ENCODE measurements around the gene SELP.
"Not testable (repeated sequence)": the region's sequence is repeated elsewhere in the genome, so short reads cannot be mapped to it uniquely, and the experiment has no call there.

SELP gene

DNA sequence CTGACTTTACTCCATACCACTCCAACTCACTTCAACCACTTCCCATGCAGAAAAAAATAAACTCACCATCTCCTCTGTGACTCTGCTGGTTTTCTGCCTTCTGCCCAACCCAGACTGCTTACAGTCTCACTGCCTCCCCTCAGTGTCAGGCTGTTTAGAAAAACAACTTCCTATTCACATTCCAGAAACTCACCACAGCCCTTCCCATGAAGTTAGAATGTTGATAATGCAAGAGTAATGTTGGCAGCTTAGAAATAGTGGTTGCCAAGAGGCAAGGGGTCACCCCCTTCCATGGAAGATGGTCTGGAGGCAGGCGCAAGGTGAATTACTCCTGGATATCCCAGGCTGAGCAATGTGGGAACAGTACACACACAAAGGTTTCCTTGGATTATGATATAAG, at the start of gene SELP:
TSS of gene SELP (minus strand) at position 119 of the 400 bp plus-strand sequence. CDS start at position 69, 50 bp downstream.
- no peak for DNase-seq

DNA sequence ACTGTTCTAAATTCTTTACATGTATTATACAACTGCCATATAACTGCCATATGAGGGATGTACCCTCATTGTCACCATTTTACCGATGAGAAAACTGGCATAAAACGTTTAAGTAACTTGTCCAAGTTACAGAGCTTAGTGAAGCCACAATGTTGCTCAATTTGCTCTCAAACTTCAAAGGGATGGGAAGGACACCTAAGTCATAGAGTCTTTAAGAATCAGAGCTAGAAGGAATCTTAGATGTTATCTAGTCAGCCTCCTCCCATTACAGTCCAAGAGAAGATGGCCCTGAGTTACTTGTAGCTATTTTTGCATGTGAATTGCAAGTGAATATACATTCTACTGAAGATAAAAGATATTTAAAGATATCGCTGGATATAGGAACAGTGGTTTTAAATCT, 49.8 kb upstream of the SELP start:
- no peak for DNase-seq

DNA sequence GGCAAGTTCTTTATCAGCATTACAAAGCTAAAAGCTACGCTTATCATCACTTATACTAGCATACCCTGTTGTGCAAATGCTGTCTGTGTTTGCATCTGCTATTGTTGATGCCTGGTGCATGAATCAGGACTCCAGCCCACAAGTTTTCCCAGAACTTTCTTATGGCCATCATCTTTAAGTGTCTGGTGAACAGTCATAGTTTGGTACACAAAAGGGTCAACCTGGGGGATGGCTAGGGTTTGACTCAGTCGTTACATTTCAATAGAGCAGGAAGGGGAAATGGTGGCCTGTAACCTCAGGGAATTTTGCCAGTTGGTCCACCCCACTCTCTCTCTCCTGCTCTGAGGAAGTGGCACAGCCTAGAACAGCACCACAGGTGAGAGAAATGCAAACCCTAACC, 46.1 kb upstream of the SELP start:
- DNase-seq: no peak

DNA sequence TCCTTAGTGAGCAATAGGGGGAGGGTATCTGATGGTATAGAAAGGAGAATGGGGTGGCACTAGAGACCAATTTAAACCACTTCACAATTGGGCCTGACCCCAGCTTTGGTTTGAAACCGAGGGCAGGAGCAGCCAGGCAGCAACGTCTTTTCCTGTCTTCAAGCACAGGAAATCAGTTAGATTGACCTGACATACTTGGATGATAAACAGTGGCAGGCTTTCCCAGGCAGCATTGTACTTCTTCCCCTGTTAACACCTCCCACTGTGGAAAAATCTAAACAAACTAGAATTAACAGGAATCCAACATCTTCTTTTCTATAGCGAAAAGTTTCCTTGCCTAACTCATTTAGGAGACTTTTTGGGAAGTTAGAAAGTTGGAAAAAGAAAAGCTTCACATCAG, 40.9 kb upstream of the SELP start:
- no peak for DNase-seq

DNA sequence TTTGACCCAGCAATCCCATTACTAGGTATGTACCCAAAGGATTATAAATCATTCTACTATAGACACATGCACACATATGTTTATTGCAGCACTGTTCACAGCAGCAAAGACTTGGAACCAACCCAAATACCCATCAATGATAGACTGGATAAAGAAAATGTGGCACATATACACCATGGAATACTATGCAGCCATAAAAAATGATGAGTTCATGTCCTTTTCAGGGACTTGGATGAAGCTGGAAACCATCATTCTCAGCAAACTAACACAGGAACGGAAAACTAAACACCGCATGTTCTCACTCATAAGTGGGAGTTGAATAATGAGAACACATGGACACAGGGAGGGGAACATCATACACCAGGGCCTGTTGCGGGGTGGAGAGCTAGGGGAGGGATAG, 40.3 kb upstream of the SELP start:
- not testable (repeated sequence) for DNase-seq

DNA sequence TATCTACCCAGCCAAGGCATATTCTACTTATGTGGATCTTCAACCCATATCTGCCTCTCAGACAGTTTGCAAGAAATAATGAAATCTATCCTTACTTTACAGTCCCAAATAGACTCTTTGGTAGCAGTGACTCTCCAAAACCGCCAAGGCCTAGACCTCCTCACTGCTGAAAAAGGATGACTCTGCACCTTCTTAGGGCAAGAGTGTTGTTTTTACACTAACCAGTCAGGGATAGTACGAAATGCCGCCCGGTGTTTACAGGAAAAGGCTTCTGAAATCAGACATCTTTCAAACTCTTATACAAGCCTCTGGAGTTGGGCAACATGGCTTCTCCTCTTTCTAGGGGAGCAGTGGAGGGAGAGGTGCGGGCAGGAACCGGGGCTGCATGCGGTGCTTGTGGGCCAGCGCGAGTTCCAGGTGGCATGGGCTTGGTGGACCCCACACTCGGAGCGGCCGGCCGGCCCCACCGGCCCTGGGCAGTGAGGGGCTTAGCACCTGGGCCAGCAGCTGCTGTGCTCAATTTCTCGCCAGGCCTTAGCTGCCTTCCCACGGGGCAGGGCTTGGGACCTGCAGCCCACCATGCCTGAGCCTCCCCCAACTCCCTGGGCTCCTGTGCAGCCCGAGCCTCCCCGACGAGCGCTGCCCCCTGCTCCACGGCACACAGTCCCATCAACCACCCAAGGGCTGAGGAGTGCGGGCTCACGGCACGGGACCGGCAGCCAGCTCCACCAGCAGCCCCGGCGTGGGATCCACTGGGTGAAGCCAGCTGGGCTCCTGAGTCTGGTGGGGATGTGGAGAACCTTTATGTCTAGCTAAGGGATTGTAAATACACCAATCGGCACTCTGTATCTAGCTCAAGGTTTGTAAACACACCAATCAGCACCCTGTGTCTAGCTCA, 38.0 kb upstream of the SELP start:
- not testable (repeated sequence) for DNase-seq

DNA sequence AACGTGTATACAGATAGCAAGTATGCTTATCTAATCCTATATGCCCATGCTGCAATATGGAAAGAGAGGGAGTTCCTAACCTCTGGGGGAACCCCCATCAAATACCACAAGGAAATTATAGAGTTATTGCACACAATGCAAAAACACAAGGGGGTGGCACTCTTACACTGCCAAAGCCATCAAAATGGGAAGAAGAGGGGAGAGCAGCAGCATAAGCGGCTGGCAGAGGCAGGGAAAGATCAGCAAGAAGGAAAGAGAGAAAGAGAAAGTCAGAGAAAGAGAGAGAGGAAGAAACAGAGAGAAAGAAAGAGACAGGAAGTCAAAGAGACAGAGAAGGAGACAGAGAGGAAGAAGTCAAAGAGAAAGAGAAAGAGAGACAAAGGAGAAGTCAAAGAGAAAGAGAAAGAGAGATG, 37.3 kb upstream of the SELP start:
- DNase-seq: not testable (repeated sequence)

DNA sequence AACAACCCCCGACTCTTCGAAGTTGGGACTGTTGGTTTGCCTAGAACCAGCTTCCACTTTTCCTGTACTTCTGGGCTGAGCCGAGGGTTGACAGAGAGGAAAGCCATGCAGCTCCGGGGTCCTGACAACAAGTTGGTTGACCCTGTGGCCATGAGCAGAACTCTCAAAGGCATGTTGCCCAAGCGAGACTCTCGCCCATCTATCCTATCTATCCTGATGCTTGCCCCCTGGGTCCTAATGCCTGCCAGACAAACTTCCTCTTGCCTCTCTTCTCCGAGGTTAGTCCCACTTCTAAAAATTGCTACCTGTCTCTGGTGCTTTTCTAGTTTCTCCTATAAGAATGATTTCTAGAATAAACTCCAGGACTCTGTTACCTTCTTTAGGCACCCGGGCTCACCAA, 32.8 kb upstream of the SELP start:
- not testable (repeated sequence) for DNase-seq

DNA sequence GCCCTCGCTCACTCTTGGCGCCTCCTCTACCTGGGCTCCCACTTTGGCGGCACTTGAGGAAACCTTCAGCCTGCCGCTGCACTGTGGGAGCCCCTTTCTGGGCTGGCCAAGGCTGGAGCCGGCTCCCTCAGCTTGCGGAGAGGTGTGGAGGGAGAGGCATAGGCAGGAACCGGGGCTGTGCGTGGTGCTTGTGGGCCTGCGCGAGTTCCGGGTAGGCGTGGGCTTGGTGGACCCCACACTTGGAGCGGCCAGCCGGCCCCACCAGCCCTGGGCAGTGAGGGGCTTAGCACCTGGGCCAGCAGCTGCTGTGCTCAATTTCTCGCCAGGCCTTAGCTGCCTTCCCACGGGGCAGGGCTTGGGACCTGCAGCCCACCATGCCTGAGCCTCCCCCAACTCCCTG, 31.1 kb upstream of the SELP start:
- DNase-seq: not testable (repeated sequence)

DNA sequence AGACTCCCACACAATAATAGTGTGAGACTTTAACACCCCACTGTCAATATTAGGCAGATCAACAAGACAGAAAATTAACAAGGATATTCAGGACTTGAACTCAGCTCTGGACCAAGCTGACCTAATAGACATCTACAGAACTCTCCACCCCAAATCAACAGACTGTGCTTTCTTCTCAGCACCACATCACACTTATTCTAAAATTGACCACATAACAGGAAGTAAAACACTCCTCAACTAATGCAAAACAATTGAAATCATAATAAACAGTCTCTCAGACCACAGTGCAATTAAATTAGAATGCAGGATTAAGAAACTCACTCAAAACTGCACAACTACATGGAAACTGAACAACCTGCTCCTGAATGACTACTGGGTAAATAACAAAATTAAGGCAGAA, 28.9 kb upstream of the SELP start:
- DNase-seq: not testable (repeated sequence)

DNA sequence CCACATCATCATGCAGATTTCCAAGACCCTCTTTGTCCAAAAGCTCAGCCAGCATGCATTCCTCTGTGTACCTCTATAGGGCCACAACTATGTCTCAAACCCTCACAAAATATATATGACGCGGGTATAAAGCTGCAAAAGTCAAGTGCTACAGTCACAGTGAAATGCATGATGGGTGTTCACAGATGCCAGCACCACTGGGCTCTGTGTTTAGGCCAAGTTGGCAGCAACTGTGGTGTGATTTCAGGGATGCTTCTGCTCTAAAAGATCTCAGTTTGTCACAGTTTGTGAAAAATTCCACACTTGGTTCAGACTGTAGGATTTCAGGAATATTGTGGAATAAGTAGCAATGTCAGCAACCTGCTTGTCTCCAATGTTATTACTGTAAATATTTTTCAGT, 23.9 kb upstream of the SELP start:
- DNase-seq: no peak

DNA sequence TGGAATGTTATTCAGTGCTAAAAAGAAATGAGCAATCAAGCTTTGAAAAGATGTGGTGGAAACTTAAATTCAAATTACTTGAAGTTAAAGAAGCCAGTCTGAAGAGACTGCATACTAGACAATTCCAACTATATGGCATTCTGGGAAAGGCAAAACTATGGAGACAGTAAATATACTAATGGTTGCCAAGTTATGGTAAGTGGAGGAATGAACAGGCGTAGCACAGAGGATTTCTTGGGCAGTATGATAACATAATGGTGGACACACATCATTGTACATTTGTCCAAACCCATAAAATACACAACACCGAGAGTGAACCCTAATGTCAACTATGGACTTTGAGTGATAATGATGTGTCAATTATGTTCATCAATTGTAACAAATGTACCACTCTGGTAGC, 21.1 kb upstream of the SELP start:
- DNase-seq: no peak

DNA sequence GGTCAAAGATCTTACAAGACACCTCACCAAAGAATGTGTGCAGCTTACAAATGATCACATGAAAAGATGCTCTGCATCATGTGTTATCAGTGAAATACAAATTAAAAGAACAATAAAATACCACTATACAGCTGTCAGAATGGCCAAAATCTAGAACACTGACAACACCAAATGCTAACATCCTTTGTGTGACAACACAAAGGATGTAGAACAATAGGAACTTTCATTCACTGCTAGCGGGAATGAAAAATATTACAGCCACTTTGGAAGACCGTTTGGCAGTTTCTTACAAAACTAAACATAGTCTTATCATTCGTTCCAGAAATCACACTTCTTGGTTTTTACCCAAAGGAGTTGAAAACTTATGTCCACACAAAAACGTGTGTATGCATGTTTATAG, 20.6 kb upstream of the SELP start:
- DNase-seq: no peak

DNA sequence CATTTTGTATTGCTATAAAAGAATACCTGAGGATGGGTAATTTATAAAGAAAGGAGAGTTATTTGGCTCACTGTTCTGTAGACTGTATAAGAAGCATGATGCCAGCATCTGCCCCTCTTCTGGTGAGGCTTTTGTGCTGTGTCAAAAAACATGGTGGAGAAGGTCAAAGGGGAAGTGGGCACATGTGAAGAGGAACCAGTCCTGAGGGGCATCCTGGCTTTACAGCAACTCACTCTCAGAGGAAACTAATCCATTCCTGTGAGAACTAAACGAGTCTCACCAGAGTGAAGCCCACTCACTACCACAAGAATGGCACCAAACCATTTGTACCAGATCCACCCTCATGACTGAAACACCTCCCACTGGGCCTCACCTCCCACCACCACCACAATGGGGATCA, 18.8 kb upstream of the SELP start:
- DNase-seq: no peak

DNA sequence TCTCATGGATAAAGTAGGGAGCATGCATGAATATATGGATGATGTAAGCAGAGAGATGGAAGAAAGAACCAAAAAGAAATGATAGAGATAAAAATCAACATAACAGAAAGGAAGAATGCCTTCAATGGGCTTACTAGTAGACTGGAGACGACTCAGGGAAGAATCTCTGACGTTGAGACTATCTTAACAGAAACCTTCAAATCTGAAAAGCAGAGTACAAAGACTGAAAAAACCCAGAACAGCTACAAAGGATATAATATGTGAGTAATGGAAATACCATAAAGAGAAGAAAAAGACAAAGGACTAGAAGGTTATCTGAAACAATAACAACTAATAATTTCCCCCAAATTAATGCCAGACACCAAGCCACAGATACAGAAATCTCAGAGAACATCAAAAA, 18.3 kb upstream of the SELP start:
- no peak for DNase-seq

DNA sequence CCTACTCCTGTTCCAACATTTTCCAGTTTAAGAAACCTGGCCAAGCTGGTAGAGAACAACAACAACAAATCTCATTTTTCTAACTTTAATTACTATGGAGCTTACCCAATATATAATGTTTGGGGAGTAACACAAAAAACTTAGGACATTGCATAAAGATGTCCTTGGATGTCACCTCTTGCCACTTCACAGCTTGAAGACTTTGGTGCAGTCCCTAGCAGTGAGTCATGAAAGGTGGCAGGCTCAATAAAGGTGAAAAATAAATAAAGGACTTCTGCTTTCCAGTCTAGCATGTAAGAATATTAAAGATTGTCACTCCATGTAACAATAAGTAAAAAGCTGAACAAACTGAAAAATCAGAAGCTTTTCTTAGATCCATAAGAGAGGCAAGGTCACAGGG, 17.6 kb upstream of the SELP start:
- DNase-seq: no peak

DNA sequence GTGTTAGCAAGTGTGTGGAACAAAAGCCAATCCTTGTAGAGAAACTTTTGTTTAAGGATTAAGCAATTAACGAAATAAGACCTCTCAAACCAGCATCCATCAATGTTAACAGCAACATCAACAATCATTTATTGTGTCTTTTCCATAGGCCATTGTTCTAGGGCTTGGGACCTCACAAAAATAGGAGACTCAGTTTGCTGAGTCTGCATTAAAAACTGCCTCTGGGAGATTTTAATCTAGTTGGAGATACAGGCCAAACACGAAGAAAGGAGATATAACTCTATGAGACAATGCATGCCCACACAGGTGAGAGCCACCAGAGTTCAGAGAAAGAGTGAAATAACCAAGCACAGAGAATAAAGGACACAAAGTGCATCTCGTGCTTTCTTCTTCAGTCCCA, 14.4 kb upstream of the SELP start:
- no peak for DNase-seq

DNA sequence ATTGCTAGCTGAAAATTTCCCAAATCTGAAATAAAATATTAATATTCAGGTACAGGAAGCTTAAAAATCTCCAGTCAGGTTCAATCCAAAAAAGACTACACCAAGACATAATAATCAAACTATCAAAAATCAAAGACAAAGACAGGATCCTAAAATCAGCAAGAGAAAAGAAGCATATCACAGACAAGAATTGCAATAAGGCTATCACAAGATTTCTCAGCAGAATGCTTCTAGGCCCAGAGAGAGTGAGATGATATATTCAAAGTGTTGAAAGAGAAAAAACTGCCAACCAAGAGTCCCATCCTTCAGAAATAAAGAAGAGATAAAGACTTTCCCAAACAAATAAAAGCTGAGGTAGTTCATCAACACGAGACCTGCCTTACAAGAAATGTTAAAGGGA, 5.0 kb upstream of the SELP start:
- DNase-seq: no peak

DNA sequence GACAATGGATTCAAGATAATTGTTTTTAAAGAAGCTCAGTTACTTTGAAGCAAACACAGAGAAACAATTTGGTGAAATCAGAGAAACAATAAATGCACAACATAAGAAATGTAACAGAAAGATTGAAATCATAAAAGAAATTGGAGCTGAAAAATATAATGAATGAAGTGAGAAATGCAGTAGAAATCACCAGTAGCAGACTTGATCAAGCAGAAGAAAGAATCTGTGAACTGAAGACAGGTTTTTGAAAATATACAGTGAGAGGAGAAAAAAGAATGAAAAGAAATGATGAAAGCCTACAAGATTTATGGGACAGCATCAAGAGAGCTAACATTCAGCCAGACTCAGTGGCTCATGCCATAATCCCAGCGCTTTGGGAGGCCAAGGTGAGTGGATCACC, 4.2 kb upstream of the SELP start:
- no peak for DNase-seq

DNA sequence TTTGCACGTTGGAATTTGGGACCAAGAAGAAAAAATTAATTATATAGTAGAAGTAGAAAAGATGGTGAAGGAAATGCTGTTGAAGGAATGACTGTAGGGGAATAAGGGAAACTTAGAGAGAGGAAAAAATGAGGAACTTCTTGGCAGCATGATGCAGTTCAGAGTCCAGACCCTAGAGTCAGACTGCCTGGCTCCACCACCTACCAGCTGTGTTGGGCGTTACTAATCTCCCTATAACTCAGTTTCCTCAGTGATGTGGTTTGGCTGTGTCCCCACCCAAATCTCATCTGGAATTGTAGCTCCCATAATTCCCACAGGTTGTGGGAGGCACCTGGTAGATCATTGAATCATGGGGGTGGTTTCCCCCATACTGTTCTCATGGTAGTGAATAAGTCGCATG, 1.3 kb upstream of the SELP start:
- DNase-seq: no peak

DNA sequence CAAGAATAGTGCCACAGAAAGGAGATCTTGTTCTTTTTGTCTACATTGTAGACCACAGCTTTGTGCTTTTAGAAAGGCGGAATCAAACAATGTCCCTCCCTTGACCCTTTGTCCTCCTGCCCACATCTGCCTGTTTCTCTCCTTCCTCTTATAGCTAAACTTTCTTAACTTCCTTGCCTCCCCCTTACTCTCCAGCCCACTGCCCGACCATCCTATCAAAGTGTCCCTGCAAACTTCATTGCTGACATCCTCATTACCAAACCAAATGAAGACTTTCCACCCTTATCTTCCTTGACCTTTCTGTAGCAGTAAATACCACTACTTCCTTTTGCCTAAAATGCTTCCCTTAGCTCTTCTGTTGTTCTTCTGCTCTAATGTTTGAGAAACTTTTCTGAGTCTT, 5.0 kb downstream of the SELP start:
- no peak for DNase-seq

DNA sequence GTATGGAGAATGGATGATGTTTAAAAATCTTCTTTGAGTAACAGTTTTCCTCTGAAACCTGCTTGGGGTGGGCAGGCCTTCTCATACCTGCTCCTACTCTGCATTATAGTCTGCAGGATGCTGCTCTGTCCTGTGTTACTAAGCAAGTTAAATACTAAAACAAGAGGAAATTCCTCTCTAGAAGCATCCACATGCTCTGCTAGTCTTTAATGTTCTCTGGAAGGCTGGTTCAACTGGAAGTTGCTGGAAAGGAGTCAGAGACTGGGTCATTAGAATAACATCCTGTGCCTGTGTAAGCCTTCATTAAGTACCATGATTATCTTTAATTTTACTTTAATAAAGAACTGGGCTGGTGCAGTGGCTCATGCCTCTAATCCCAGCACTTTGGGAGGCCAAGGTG, 5.8 kb downstream of the SELP start:
- DNase-seq: no peak

DNA sequence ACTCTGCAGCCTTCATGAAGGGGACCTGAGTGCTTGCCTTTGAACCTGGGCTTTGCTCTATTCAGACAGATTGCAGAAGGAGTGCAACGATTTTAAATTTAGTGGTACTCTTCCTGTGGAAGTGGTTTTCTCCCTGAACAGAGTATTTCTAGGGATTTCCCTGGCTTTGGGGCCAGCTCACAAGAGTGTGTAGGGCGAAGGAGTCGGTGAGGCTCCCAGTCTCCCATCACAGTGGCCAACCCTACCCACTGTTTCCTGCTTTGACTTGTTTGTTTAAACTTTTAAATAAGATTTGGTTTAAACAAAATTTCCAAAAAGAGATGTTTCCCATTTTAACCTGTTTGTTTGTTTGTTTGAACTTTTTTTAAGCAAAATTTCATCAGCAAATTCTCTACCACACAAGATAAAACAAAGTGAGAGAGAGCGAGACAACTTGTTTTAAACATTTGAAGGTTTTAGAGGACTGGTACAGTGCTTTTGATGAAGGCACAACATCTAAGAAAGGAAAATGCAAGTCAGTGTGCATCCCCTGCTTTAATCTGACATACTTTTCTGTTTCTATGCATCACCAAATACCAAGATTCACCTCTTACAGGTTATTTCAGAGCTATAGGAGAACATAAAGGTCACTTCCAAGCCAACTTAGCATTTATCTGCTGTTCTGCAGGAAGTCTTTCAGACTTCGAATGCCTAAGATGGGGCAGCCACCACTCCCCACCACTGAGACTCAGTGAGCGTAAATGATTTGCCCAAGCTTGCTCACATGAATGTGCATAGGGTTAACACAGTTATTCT, 6.6 kb downstream of the SELP start:
- DNase-seq: no peak

DNA sequence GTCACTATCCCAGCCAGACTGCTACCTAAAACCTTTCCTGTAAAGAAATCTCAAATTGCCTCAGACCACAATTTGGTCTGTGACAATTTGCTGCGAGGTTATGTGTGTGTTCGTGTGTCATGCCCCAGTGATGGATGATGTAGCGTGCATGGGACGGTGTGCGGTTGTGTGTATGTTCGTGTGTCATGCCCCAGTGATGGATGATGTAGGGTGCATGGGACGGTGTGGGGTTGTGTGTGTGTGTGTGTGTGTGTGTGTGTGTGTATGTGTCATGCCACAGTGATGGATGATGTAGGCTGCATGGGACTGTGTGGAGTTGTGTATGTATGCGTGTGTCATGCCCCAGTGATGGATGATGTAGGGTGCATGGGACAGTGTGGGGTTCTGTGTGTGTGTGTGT, 9.4 kb downstream of the SELP start:
- DNase-seq: no peak

Data from activated CD8-positive, alpha-beta memory T cell treated with anti-CD3 and anti-CD28 coated beads, Interleukin-2, amount 50 U/mL, for 4 hours (primary cell).